ENCODE results near the gene INF2. TPM values are rescaled to one million over a fixed set of nuclear protein-coding genes. Genes with fewer than 3 reads are reported as not detected.

Gene INF2
- total and polyA plus RNA-seq, 2 experiments from 2014 or later: 36.7 to 75.5 TPM

DNA sequence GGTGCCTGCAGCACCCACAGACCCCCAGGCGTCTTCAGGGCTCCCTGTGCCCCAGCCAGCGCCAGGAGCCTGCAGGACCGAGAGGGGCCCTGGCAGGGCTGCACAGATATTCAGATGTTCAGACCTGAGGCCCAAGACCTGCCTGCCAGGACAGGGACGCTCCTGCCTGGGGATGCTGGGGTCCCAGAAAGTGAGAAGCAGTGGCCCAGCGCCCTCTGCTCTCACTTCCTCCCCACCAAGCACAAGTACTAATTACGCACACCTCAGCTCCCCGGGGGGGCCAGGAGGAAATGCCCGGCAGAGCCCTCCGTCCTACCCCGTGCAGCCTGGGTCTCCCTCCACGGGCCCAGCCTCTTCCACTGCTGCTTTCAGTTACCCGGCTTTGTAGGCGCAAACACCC lies 28.8 kb upstream of the INF2 start:
- Histone ChIP-seq H4K20me1 (replicated peaks; ENCODE audit: insufficient read depth) (no peaks in the 10 kb centered on the region), H3K79me2 (replicated peaks; ENCODE audit: insufficient read depth) (no peaks in the 10 kb centered on the region), H3K4me2 (no peak overlapping the region), H2AFZ (no peak overlapping the region), H3K9me2 (ENCODE audit: insufficient read depth) (no peaks in the 10 kb centered on the region), H3K27ac (ENCODE audit: low read depth) (no peak overlapping the region), H3K4me3 (no peak overlapping the region), H3K4me1 (ENCODE audit: insufficient read depth) (peaks cover 4% of the 10 kb centered on the region), H3K27me3 (ENCODE audit: insufficient read depth) (no peaks in the 10 kb centered on the region), H3K36me3 (ENCODE audit: insufficient read depth) (no peaks in the 10 kb centered on the region), H3F3A (replicated peaks; ENCODE audit: low read depth) (no peaks in the 10 kb centered on the region)
- H3K4me3 Mint-ChIP-seq: no peak overlapping the region; the same call in 2 of the 3 replicates
- H3K36me3 Mint-ChIP-seq (ENCODE audit: low read depth): peaks cover 3% of the 10 kb centered on the region; the same call in 1 of the 3 replicates
- peaks cover 9% of the 10 kb centered on the region for H3K4me1 Mint-ChIP-seq
- peaks cover 19% of the 10 kb centered on the region for H3K27me3 Mint-ChIP-seq (ENCODE audit: insufficient read depth, low read depth, poor library complexity)
- DNase-seq (ENCODE audit: low spot score) (no peak), ATAC-seq (no peak)
- peaks cover 6% of the 10 kb centered on the region; the same call in 1 of the 3 replicates for H3K9me3 Mint-ChIP-seq
- no peak overlapping the region for H3K27ac Mint-ChIP-seq
- TF ChIP-seq STAT1 (IDR thresholded peaks at IDR 0.05; ENCODE audit: unreplicated experiment) (no peak), ZNF331 (CRISPR knock-in tag; IDR thresholded peaks at IDR 0.05; ENCODE audit: low read depth) (no peak)

DNA sequence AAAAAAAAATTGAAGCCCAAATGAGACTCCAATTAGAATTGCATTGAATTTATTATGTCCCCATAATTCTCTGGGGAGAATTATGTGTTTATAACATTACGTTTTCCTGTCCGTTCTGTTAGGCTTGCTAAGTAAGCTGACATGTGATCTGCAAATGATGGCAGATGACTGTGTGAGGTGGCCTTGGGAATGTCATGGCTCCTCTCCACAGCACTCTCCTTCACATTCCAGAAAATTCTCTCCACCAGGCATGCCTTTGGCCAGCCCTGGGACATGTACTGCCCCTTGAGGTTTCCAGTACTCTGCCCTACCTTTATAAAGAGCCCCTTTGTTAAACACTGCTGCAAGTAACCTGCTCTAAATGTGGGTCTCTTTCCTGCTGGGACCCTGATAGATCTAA lies 28.3 kb upstream of the INF2 start:
- H3K36me3 ChIP-seq (ENCODE audit: insufficient read depth): no peaks in the 10 kb centered on the region
- H3K27me3 ChIP-seq (ENCODE audit: insufficient read depth): no peaks in the 10 kb centered on the region
- H3K27ac ChIP-seq (ENCODE audit: low read depth): no peak overlapping the region
- no peak for DNase-seq (ENCODE audit: low spot score)
- H3K79me2 ChIP-seq (replicated peaks; ENCODE audit: insufficient read depth): no peaks in the 10 kb centered on the region
- Mint-ChIP-seq H3K27me3 (ENCODE audit: insufficient read depth, low read depth, poor library complexity) (peaks cover 18% of the 10 kb centered on the region), H3K36me3 (ENCODE audit: low read depth) (no peaks in the 10 kb centered on the region; the same call in 2 of the 3 replicates), H3K4me1 (peaks cover 9% of the 10 kb centered on the region), H3K4me3 (no peak overlapping the region; the same call in 2 of the 3 replicates), H3K9me3 (peaks cover 6% of the 10 kb centered on the region; the same call in 1 of the 3 replicates), H3K27ac (no peak overlapping the region)
- H3K4me1 ChIP-seq (ENCODE audit: insufficient read depth): peaks cover 8% of the 10 kb centered on the region
- H4K20me1 ChIP-seq (replicated peaks; ENCODE audit: insufficient read depth): no peaks in the 10 kb centered on the region
- H3K9me2 ChIP-seq (ENCODE audit: insufficient read depth): no peaks in the 10 kb centered on the region
- H3K4me3 ChIP-seq: no peak overlapping the region
- no peaks in the 10 kb centered on the region for H3F3A ChIP-seq (replicated peaks; ENCODE audit: low read depth)
- no peak overlapping the region for H2AFZ ChIP-seq
- no peak for ATAC-seq
- H3K4me2 ChIP-seq: no peak overlapping the region
- no peak for TF ChIP-seq ZNF331 (CRISPR knock-in tag; IDR thresholded peaks at IDR 0.05; ENCODE audit: low read depth)
- TF ChIP-seq, protein P1, sequence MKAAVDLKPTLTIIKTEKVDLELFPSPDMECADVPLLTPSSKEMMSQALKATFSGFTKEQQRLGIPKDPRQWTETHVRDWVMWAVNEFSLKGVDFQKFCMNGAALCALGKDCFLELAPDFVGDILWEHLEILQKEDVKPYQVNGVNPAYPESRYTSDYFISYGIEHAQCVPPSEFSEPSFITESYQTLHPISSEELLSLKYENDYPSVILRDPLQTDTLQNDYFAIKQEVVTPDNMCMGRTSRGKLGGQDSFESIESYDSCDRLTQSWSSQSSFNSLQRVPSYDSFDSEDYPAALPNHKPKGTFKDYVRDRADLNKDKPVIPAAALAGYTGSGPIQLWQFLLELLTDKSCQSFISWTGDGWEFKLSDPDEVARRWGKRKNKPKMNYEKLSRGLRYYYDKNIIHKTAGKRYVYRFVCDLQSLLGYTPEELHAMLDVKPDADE (IDR thresholded peaks at IDR 0.05): no peak
- no peak for TF ChIP-seq JUNB (IDR thresholded peaks at IDR 0.05; ENCODE audit: unreplicated experiment)
- no peak for TF ChIP-seq NANOG (IDR thresholded peaks at IDR 0.05; ENCODE audit: borderline replicate concordance)
- TF ChIP-seq ZNF114 (CRISPR knock-in tag; IDR thresholded peaks at IDR 0.05): no peak
- TF ChIP-seq CREB1 (CRISPR knock-in tag; IDR thresholded peaks at IDR 0.05; ENCODE audit: low read depth): no peak
- TF ChIP-seq, protein P2, sequence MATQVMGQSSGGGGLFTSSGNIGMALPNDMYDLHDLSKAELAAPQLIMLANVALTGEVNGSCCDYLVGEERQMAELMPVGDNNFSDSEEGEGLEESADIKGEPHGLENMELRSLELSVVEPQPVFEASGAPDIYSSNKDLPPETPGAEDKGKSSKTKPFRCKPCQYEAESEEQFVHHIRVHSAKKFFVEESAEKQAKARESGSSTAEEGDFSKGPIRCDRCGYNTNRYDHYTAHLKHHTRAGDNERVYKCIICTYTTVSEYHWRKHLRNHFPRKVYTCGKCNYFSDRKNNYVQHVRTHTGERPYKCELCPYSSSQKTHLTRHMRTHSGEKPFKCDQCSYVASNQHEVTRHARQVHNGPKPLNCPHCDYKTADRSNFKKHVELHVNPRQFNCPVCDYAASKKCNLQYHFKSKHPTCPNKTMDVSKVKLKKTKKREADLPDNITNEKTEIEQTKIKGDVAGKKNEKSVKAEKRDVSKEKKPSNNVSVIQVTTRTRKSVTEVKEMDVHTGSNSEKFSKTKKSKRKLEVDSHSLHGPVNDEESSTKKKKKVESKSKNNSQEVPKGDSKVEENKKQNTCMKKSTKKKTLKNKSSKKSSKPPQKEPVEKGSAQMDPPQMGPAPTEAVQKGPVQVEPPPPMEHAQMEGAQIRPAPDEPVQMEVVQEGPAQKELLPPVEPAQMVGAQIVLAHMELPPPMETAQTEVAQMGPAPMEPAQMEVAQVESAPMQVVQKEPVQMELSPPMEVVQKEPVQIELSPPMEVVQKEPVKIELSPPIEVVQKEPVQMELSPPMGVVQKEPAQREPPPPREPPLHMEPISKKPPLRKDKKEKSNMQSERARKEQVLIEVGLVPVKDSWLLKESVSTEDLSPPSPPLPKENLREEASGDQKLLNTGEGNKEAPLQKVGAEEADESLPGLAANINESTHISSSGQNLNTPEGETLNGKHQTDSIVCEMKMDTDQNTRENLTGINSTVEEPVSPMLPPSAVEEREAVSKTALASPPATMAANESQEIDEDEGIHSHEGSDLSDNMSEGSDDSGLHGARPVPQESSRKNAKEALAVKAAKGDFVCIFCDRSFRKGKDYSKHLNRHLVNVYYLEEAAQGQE (IDR thresholded peaks at IDR 0.05; ENCODE audit: unreplicated experiment): no peak
- TF ChIP-seq STAT1 (IDR thresholded peaks at IDR 0.05; ENCODE audit: unreplicated experiment): no peak
- TF ChIP-seq, protein P3, sequence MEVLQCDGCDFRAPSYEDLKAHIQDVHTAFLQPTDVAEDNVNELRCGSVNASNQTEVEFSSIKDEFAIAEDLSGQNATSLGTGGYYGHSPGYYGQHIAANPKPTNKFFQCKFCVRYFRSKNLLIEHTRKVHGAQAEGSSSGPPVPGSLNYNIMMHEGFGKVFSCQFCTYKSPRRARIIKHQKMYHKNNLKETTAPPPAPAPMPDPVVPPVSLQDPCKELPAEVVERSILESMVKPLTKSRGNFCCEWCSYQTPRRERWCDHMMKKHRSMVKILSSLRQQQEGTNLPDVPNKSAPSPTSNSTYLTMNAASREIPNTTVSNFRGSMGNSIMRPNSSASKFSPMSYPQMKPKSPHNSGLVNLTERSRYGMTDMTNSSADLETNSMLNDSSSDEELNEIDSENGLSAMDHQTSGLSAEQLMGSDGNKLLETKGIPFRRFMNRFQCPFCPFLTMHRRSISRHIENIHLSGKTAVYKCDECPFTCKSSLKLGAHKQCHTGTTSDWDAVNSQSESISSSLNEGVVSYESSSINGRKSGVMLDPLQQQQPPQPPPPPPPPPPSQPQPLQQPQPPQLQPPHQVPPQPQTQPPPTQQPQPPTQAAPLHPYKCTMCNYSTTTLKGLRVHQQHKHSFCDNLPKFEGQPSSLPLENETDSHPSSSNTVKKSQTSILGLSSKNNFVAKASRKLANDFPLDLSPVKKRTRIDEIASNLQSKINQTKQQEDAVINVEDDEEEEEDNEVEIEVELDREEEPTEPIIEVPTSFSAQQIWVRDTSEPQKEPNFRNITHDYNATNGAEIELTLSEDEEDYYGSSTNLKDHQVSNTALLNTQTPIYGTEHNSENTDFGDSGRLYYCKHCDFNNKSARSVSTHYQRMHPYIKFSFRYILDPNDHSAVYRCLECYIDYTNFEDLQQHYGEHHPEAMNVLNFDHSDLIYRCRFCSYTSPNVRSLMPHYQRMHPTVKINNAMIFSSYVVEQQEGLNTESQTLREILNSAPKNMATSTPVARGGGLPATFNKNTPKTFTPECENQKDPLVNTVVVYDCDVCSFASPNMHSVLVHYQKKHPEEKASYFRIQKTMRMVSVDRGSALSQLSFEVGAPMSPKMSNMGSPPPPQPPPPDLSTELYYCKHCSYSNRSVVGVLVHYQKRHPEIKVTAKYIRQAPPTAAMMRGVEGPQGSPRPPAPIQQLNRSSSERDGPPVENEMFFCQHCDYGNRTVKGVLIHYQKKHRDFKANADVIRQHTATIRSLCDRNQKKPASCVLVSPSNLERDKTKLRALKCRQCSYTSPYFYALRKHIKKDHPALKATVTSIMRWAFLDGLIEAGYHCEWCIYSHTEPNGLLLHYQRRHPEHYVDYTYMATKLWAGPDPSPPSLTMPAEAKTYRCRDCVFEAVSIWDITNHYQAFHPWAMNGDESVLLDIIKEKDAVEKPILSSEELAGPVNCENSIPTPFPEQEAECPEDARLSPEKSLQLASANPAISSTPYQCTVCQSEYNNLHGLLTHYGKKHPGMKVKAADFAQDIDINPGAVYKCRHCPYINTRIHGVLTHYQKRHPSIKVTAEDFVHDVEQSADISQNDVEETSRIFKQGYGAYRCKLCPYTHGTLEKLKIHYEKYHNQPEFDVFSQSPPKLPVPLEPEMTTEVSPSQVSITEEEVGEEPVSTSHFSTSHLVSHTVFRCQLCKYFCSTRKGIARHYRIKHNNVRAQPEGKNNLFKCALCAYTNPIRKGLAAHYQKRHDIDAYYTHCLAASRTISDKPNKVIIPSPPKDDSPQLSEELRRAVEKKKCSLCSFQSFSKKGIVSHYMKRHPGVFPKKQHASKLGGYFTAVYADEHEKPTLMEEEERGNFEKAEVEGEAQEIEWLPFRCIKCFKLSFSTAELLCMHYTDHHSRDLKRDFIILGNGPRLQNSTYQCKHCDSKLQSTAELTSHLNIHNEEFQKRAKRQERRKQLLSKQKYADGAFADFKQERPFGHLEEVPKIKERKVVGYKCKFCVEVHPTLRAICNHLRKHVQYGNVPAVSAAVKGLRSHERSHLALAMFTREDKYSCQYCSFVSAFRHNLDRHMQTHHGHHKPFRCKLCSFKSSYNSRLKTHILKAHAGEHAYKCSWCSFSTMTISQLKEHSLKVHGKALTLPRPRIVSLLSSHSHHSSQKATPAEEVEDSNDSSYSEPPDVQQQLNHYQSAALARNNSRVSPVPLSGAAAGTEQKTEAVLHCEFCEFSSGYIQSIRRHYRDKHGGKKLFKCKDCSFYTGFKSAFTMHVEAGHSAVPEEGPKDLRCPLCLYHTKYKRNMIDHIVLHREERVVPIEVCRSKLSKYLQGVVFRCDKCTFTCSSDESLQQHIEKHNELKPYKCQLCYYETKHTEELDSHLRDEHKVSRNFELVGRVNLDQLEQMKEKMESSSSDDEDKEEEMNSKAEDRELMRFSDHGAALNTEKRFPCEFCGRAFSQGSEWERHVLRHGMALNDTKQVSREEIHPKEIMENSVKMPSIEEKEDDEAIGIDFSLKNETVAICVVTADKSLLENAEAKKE (CRISPR knock-in tag; IDR thresholded peaks at IDR 0.05): no peak
- TF ChIP-seq EZH2 (IDR thresholded peaks at IDR 0.05; ENCODE audit: low read depth, unreplicated experiment): no peak
- TF ChIP-seq POLR2AphosphoS5 (IDR thresholded peaks at IDR 0.05; ENCODE audit: low read depth): no peak
- TF ChIP-seq EZH2phosphoT487 (IDR thresholded peaks at IDR 0.05; ENCODE audit: unreplicated experiment): no peak
